ENCODE results near the gene ATP6V1C2. TPM values are rescaled to one million over a fixed set of nuclear protein-coding genes. Genes with fewer than 3 reads are reported as not detected.
"Not testable (repeated sequence)": the region's sequence is repeated elsewhere in the genome, so short reads cannot be mapped to it uniquely, and the experiment has no call there.

Gene ATP6V1C2
- total RNA-seq, 1 experiment from 2014 or later = 2.0 TPM

- TF ChIP-seq SIN3A (IDR thresholded peaks at IDR 0.05; ENCODE audit: low read depth) (no peak), REST (IDR thresholded peaks at IDR 0.05; ENCODE audit: low read depth) (no peak)
Observed at GRCh38 chr2:10814571-10815331, 93.3 kb downstream of the ATP6V1C2 start (continued).

DNA sequence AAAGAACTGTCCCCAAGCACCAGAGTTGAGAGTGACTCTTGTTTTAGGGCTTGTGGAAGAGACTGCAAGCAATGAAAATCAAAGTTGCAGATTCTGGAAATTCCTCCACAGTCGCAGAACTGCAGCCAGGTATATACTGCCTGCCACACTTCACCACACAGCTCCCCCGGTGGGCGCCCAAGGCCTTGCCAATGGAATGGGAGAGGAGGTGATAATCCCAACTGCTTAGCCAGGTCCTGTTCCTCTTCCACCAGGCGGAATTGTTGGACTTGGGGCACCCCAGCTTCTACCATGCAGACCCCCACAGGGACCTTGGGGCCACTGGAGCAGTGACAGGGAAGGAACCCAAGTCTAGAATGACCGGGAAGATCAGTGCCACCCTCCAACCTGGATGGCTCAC is 96.0 kb downstream of the ATP6V1C2 start:
- ChIA-PET POLR2A (no interaction called here), RAD21 (ENCODE audit: low non-redundant PET in 1 of 2, low total read pairs in 2 of 2, uncharacterized antibody in 2 of 2, unreplicated experiment in 2 of 2) (interaction anchor here in 1 of 2 experiments (0.5 kb wide), 1 partner anchor 305 kb away, joined by 4 read pairs; no protein-coding TSS in a partner anchor), CTCF (interaction anchor here (0.6 to 1.9 kb wide), 7 partner anchors 8 to 308 kb away, joined by 3 to 12 read pairs (median 4); no protein-coding TSS in a partner anchor)
- H3K4me3 ChIP-seq (replicated peaks in 1 of 2; ENCODE audit: low read depth in 1 of 2, low read length in 2 of 2) = no peak overlapping the region
- ATAC-seq (peak; percentile 61), DNase-seq (ENCODE audit: low read depth, low spot score) (peak; percentile 37)
- H3K4me1 ChIP-seq (ENCODE audit: control insufficient read depth in 1 of 2, insufficient read depth in 2 of 2, low read length in 2 of 2) = peaks cover 3 to 16% of the 10 kb centered on the region in 2 experiments; a peak in 3 of 4 replicates
- BruUV-seq (replicated peaks) = no TSS peak
- intact Hi-C loops (cut with micrococcal nuclease) = loop anchor here (5.0 kb wide), 1 partner anchor 110 kb away; no protein-coding TSS in a partner anchor
- no peaks in the 10 kb centered on the region for H3K9me2 ChIP-seq (ENCODE audit: insufficient read depth)
- peak in 2 of 3 experiments; percentile 63 to 73; a peak in 4 of 6 replicates for TF ChIP-seq CTCF (IDR thresholded peaks at IDR 0.05 in 2 of 3, conservative IDR thresholded peaks at IDR 0.05 in 1 of 3; ENCODE audit: borderline replicate concordance in 1 of 3, insufficient read depth in 1 of 3, low read depth in 2 of 3, low read length in 2 of 3)
- TF ChIP-seq TCF7L2 (IDR thresholded peaks at IDR 0.05; ENCODE audit: borderline replicate concordance, extremely low read depth, insufficient read depth, insufficient read length) = no peak
- no peak for TF ChIP-seq EGR1 (IDR thresholded peaks at IDR 0.05; ENCODE audit: low read depth)
- no peak for TF ChIP-seq JUND (IDR thresholded peaks at IDR 0.05)
- no peak for TF ChIP-seq ZBTB33 (IDR thresholded peaks at IDR 0.05; ENCODE audit: extremely low read depth, insufficient replicate concordance, low read length)
- no peaks in the 10 kb centered on the region for H3K27me3 ChIP-seq (ENCODE audit: insufficient read depth, low read length)
- peaks cover under 1% of the 10 kb centered on the region; the same call in 1 of the 2 replicates for H3K79me2 ChIP-seq (ENCODE audit: insufficient read depth, low read length)
- no peaks in the 10 kb centered on the region for H3K9me3 ChIP-seq (ENCODE audit: control insufficient read depth in 1 of 2, insufficient read depth in 1 of 2, low read depth in 1 of 2, low read length in 2 of 2)
- H3K36me3 ChIP-seq (ENCODE audit: control insufficient read depth in 1 of 2, insufficient read depth in 2 of 2, low read length in 2 of 2) = no peaks in the 10 kb centered on the region
- no peaks in the 10 kb centered on the region for H4K20me1 ChIP-seq (ENCODE audit: insufficient read depth)
- peak overlapping the region; percentile 19; the same call in 1 of the 2 replicates for H3K9ac ChIP-seq (ENCODE audit: low read length)
- H3K27ac ChIP-seq (ENCODE audit: low read depth, low read length) = no peak overlapping the region
- H3K4me2 ChIP-seq (ENCODE audit: low read length) = peak overlapping the region; percentile 50
- H2AFZ ChIP-seq (ENCODE audit: low read depth, low read length, poor library complexity, severe bottlenecking) = peak overlapping the region; percentile 90

- H4K20me1 ChIP-seq (ENCODE audit: insufficient read depth) = not testable (repeated sequence)
Observed at GRCh38 chr2:10818305-10818704, 96.9 kb downstream of the ATP6V1C2 start.

More at GRCh38 chr2:10818305-10818704, 96.9 kb downstream of the ATP6V1C2 start:
- H3K27me3 ChIP-seq (ENCODE audit: insufficient read depth, low read length); H3K9me3 ChIP-seq (ENCODE audit: control insufficient read depth in 1 of 2, insufficient read depth in 1 of 2, low read depth in 1 of 2, low read length in 2 of 2); H2AFZ ChIP-seq (ENCODE audit: low read depth, low read length, poor library complexity, severe bottlenecking); H3K9ac ChIP-seq (ENCODE audit: low read length); H3K36me3 ChIP-seq (ENCODE audit: control insufficient read depth in 1 of 2, insufficient read depth in 2 of 2, low read length in 2 of 2); ATAC-seq; H3K27ac ChIP-seq (ENCODE audit: low read depth, low read length); BruUV-seq (replicated peaks); H3K79me2 ChIP-seq (ENCODE audit: insufficient read depth, low read length); H3K9me2 ChIP-seq (ENCODE audit: insufficient read depth); POLR2A ChIA-PET; H3K4me2 ChIP-seq (ENCODE audit: low read length); DNase-seq (ENCODE audit: low read depth, low spot score); H3K4me3 ChIP-seq (replicated peaks in 1 of 2; ENCODE audit: low read depth in 1 of 2, low read length in 2 of 2); RAD21 ChIA-PET (ENCODE audit: low non-redundant PET in 1 of 2, low total read pairs in 2 of 2, uncharacterized antibody in 2 of 2, unreplicated experiment in 2 of 2): not testable (repeated sequence)
- peaks cover under 1 to 12% of the 10 kb centered on the region in 2 experiments; a peak in 3 of 4 replicates for H3K4me1 ChIP-seq (ENCODE audit: control insufficient read depth in 1 of 2, insufficient read depth in 2 of 2, low read length in 2 of 2)
- CTCF ChIA-PET = interaction anchor here (0.8 to 1.9 kb wide), 6 partner anchors 9 to 311 kb away, joined by 3 to 12 read pairs (median 4); no protein-coding TSS in a partner anchor
- intact Hi-C loops (cut with micrococcal nuclease) = loop anchor here (5.0 kb wide), 1 partner anchor 111 kb away; no protein-coding TSS in a partner anchor

Data from HCT116 (cell line).